Measurements from ENCODE around the gene TLR6.
"Not testable (repeated sequence)": the region's sequence is repeated elsewhere in the genome, so short reads cannot be mapped to it uniquely, and the experiment has no call there.

Gene TLR6

DNA sequence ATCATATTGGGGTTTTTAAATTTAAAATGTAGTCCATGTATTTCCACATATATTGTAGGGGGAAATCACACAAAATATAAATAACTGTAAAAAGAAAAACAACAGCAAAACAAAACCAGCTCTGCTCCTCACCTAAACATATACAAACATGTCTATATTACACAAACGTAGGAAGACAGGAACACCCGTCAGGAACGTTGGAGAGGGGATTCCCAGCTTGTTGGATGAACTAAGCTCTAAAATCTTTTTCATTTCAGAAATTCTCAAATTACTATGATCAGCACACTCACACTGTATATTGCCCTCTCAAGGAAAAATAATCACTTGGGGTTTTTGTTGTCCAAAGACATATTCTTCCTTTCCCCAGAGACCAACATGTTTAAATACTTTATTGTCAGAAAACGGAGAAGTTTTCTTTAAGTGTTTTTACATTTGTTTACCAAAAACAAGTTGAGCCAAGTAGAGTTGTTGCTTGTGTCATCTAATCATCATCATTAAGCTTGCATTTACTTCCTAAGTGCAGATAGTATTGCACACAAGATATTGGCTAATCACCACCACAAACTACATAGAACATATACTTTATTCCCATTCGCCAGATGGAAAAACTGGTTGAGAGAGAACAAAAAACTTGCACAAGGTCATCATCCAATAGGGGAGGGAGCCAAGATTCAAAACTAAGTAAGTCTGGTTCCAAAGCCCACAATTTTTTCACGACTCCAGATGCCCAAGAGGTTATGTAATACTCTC, 71.4 kb downstream of the TLR6 start:
- no peak for DNase-seq (ENCODE audit: low spot score)

DNA sequence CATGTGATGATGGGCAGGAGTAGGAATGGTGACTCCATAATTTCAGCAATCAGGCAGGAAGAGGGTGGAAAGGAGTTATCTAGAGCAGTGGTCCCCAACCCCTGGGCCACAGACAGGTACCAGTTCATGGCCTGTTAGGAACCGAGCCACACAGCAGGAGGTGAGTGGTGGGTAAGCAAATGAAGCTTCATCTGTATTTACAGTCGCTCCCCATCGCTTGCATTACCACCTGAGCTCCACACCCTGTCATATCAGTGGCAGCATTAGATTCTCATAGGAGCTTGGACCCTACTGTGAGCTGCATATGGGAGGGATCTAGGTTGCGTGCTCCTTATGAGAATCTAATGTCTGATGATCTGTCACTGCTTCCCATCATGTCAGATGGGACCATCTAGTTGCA, 72.5 kb downstream of the TLR6 start:
- DNase-seq (ENCODE audit: low spot score): no peak

DNA sequence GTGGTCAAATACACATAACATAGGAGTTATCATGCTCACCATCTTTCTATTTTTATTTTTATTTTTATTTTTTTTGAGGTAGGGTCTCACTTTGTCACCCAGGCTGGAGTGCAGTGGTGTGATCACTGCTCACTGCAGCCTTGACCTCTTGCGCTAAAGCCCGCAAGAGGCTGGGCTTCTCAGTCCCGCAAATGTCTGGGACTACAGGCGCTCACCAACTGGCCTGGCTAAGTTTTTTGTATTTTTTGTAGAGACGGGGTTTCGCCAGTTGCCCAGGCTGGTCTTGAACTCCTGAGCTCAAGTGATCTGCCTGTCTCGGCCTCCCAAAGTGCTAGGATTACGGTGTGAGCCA, 73.5 kb downstream of the TLR6 start:
- no peak for DNase-seq (ENCODE audit: low spot score)

DNA sequence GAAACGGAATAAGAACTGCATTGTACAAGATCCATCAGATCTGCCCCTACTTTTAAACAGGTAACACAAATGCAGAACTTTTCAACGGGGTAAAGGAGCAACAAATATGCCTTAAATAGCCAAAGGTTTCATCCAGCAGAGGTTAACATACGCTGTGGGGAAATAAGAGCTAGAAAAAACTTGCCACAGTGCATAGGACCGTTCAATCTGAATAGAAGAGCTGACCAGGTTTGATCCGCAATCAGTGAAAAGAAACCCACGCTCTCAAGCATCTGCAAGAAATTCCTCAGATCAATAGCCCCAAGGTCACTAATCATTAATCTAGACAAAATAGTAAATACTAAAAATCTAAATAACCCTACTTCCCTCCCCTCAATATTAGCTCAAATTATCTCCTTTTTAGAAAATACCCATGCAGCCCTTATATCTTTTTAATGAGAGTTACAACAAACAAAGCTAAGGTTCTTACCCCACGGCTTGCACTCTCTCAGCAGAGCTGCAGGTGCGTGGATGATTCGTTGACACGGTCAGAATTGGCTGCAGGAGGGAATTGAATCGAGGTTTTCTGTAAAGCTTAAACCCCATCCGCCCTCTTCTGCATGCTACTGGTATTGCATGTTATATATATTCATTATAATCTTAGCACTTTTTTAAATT, 74.0 kb downstream of the TLR6 start, which contains the start of gene TLR10:
TLR10 (minus strand) TSS at position 539 of the 657 bp plus-strand sequence. CDS start 7,400 bp downstream, outside the sequence.
- DNase-seq (ENCODE audit: low spot score): peak; percentile 58

DNA sequence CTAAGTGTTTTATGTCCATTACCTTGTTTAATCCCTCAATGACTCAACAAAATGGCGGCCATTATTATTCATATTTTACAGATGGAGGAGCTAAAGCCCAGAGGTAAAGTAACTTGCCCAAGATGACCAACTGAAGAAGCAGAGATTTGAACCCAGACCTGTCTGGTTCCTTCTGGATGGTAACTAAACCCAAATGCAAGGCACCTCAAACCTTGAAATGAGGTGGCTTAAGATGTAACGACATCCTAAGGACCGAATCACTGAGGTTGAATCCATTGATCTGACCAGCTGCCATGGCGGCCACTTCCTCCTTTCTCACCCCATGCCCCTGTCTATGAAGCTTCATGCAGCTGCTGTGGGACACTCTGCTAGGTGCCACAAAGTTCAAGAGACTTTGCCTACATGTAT, 74.8 kb downstream of the TLR6 start:
- no peak for DNase-seq (ENCODE audit: low spot score)

DNA sequence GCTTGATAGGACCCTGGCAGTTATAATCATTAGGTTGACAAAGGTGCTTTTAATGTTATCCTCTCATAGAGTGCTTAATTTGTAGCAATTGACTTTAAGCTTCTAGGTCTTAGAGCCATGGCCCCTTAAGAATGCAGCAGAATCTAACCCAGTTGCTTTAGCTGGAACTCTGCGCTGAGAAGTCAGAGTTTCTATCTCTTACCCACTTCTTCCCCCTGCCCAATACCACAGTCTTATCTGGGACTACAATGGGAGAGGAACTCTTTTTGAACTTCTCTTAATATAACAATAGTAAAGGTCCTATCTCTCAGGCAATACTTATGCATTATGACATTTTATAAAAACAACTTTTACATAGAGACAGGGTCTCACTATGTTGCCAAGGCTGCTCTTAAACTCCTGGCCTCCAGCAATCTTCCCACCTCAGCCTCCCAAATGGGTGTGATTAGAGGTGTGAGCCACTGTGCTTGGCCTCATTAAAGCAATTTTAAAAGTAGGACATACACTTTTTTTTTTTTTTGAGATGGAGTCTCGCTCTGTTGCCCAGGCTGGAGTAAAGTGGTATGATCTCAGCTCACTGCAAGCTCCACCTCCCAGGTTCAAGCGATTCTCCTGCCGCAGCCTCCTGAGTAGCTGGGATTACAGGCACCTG, 75.7 kb downstream of the TLR6 start:
- no peak for DNase-seq (ENCODE audit: low spot score)

DNA sequence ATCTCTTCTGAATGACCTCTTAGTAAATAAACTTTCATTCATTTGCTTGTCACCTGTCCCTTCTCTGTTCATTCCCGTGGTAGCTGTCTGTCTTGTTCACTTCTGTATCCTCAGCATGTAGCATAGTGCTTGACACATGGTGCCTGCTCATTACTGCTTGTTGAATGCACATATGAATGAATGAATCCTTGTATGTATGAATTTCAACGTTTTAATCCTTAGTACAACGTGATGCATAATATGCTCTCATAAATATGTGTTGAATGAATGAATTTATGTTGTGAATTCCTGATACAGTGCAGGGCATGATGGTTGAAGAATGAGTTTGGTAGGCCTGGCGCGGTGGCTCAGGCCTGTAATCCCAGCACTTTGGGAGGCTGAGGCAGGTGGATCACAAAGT, 76.8 kb downstream of the TLR6 start:
- DNase-seq (ENCODE audit: low spot score): no peak

DNA sequence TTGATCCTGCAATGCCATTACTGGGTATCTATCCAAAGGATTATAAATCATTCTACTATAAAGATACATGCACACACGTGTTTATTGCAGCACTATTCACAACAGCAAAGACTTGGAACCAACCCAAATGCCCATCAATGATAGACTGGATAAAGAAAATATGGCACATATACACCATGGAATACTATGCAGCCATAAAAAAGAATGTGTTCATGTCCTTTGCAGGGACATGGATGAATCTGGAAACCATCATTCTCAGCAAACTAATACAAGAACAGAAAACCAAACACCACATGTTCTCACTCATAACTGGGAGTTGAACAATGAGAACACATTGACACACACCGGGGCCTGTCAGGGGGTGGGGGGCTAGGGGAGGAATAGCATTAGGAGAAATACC, 78.7 kb downstream of the TLR6 start:
- DNase-seq (ENCODE audit: low spot score): not testable (repeated sequence)

DNA sequence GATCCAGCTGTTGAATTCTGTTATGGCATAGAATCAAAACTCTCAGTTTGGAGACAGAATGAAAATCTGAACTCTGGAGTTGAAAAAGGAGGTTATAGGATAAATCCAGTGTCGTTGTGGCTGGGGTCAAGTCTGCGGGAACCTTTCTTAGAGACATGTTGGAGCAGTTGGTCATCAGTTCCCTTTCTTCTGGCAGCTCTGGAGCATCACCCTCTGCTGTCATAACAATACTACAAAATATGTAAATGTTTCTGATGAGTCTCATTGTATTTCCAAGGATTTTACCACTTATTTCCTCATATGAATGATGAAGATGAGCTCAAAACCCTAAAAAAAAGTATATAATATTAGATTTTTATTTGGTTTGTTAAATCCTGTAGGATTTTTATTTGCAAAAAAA, 81.3 kb downstream of the TLR6 start:
- no peak for DNase-seq (ENCODE audit: low spot score)

DNA sequence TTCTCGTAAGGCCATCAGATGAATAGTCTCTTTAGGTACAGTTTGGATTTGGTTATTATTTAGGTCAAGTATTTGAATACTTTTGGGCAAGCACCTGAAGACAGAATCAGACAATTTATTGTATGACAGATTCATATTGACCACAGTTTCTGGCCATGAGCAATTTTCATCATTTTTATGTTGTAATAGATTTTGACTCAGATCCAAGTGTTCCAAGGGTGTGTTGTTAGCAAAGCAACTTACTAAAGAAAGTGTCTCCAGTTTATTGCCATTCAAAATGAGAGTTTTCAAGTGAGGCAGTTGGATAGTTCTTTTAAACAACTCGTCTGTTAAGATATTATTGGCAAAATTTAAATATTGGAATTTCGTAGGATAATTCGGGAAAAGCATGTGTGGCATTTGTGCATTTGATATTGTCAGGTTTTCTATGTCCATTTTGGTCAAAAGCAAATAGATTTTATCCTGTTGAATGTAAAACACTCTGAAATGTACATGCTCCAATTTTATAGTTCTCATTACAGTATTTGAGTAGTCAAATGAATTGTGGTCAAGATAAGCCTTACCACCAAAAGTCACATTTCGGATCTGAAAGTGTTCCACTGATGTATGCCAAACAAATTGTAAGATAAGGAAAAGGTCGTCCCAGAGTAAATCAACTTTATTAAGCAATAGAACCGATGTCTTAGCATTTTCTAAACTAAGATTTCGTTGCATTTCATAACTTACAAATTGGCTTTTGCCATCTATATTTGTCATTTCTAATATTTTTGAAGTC, 82.2 kb downstream of the TLR6 start:
- no peak for DNase-seq (ENCODE audit: low spot score)

Data from HuH-7 (cell line).